Astrocyte of the hippocampus (primary cell): ENCODE data around the gene AFAP1L1.
A peak's percentile ranks its signal among the peaks of the same experiment; 100 is the strongest.

Experiments
- DNase-seq: peaks from one replicate; pipeline ENCODE4 v3.0.0; 2011; ENCODE audit warnings: low read depth, low spot score

The AFAP1L1 gene

GRCh38 chr5:149314571-149315111 lies 43.0 kb downstream of the AFAP1L1 start:
- DNase-seq = no peak

GRCh38 chr5:149315753-149316152 lies 44.1 kb downstream of the AFAP1L1 start:
- no peak for DNase-seq

- DNase-seq = peak; percentile 69
Measured at GRCh38 chr5:149317281-149318048, 45.8 kb downstream of the AFAP1L1 start.

GRCh38 chr5:149319174-149319573 lies 47.5 kb downstream of the AFAP1L1 start:
- no peak for DNase-seq

GRCh38 chr5:149320791-149321330 lies 49.2 kb downstream of the AFAP1L1 start:
- DNase-seq = peak; percentile 96

- no peak for DNase-seq
Measured at GRCh38 chr5:149322518-149322917, 50.9 kb downstream of the AFAP1L1 start.

GRCh38 chr5:149323210-149323609 lies 51.6 kb downstream of the AFAP1L1 start:
- DNase-seq = no peak

GRCh38 chr5:149323621-149324205 lies 52.1 kb downstream of the AFAP1L1 start:
- DNase-seq = no peak

- no peak for DNase-seq
Measured at GRCh38 chr5:149324641-149325040, 53.0 kb downstream of the AFAP1L1 start.

GRCh38 chr5:149325166-149325735 lies 53.6 kb downstream of the AFAP1L1 start:
- peak; percentile 36 for DNase-seq

GRCh38 chr5:149325894-149326293 lies 54.2 kb downstream of the AFAP1L1 start:
- peak; percentile 59 for DNase-seq

GRCh38 chr5:149326611-149327010 lies 55.0 kb downstream of the AFAP1L1 start:
- no peak for DNase-seq

GRCh38 chr5:149328177-149328576 lies 56.5 kb downstream of the AFAP1L1 start:
- no peak for DNase-seq

- no peak for DNase-seq
Measured at GRCh38 chr5:149333711-149334443, 62.2 kb downstream of the AFAP1L1 start.

GRCh38 chr5:149337736-149338135 lies 66.1 kb downstream of the AFAP1L1 start:
- DNase-seq = no peak

GRCh38 chr5:149338364-149338763 lies 66.7 kb downstream of the AFAP1L1 start:
- no peak for DNase-seq

GRCh38 chr5:149340920-149341319 lies 69.3 kb downstream of the AFAP1L1 start:
- DNase-seq = no peak

GRCh38 chr5:149341876-149342275 lies 70.2 kb downstream of the AFAP1L1 start:
- no peak for DNase-seq

- DNase-seq = no peak
Measured at GRCh38 chr5:149344151-149344550, 72.5 kb downstream of the AFAP1L1 start.

GRCh38 chr5:149345147-149345891 lies 73.7 kb downstream of the AFAP1L1 start, which contains the start of gene GRPEL2:
TSS of gene GRPEL2 (plus strand) at chr5:149345499. CDS start at chr5:149345540, 41 bp downstream.
- DNase-seq = peak; percentile 98

- peak; percentile 46 for DNase-seq
Measured at GRCh38 chr5:149345892-149346222, 74.2 kb downstream of the AFAP1L1 start.
